NCI-H774 (cell line): ENCODE results near the gene REG4.
"Not testable (repeated sequence)": the region's sequence is repeated elsewhere in the genome, so short reads cannot be mapped to it uniquely, and the experiment has no call there.

ENCODE experiments used
- DNase-seq: peaks from one replicate; lab custom pipeline; 2025; lab: John Stamatoyannopoulos, UW

Gene REG4

DNA sequence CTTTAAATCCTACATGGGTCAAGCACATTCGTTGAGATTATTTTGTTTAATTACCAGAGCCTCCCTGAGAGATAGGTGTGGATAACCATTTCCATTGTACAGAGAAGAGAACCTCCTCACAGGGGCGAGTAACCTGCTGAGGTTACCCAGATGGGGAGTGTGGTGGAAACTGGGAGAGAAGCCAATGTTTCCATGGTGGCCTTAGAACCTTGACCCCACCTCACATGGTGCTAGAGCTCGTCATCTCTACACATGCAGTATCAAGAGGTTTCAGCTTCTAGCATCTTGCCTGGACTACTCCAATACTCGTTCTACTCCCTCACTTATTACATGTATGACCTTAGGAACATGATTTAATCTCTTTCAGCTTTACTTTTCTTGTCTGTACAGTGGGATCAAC, 4.8 kb downstream of the REG4 start:
- DNase-seq: no peak

DNA sequence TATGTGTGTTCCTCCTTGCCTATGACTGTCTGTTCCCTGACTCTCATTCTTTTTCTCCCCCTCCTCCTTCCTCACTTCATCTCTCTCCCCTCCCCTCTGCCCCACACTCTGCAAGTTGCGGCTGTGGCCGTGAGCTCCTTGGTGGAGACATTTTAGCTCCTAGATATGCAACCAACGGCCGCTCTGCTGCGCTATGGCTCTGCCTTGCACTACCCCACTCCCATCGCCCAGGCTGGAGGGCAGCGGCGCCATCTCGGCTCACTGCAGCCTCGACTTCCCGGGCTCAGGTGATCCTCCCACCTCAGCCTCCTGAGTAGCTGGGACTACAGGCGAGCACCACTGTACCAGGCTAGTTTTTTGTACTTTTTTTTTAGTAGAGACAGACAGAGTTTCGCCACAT, 5.5 kb downstream of the REG4 start:
- DNase-seq: no peak

GRCh38 chr1:119805247-119805646, 6.0 kb downstream of the REG4 start:
- DNase-seq: no peak

DNA sequence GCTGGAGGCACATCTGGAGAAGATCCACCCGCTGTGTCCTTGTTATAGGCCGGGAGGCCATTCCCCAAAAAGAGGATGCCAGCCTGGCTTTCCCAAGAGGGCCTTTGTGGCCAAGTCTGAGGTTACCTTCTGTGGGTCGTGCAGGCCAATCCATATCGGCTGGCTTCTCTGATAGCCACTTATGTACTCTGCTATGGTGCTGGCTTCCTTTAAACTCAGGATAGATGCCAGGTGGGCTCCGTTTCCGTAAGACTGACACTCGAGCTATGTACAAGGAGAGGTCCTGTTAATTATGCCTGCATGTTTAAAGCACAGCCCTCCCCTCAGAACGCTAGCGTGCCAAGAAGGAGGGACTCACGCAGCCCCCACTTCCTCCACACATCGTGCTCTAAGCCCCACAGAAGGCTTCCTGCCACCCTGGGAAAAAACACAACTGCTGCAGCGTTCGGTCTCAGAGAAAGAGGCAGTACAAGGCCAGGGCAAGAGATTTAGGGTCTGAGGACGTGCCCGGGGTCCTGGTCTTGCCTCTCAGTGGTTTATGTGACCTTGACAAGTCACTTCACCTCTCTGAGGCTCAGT, 11.6 kb downstream of the REG4 start:
- no peak for DNase-seq

- no peak for DNase-seq
Observed at GRCh38 chr1:119799003-119799402, 12.3 kb downstream of the REG4 start.

DNA sequence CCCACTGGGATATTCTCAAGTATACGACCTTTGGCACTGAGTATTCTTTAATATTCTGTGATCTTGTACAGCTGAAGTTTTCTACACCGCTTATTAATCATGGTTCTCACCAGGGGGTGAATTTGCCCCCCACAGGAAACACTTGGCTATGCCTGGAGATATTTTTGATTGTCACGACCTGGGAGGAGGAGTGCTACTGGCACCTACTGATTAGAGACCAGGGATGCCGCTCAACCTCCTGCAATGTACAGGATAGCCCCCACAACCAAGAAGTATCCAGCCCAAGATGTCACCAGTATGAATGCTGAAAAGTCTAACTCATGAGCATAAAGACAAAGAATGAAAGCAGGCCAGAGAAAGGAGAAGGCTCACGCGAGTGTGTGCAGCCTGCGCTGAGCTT, 13.7 kb downstream of the REG4 start:
- DNase-seq: no peak

DNA sequence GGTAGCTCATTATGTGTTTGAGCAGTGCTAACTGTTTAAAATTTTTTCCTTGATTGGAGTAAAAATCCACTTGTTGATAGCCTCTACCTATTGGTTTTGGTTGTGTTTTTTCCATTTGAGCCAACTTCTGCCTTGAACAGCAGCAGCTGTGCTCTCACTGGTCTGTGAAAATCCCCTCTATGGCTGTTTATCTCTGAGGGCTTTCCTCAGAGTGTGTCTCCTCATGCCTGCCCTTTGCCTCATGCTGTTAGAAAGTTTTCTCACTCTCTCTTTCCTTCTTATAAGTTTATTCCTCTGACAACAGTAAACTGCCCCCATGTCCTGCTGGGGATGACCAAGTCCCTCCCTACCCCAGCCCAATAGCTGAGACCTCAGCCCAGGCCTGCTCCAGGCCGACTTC, 14.1 kb downstream of the REG4 start:
- DNase-seq: no peak

DNA sequence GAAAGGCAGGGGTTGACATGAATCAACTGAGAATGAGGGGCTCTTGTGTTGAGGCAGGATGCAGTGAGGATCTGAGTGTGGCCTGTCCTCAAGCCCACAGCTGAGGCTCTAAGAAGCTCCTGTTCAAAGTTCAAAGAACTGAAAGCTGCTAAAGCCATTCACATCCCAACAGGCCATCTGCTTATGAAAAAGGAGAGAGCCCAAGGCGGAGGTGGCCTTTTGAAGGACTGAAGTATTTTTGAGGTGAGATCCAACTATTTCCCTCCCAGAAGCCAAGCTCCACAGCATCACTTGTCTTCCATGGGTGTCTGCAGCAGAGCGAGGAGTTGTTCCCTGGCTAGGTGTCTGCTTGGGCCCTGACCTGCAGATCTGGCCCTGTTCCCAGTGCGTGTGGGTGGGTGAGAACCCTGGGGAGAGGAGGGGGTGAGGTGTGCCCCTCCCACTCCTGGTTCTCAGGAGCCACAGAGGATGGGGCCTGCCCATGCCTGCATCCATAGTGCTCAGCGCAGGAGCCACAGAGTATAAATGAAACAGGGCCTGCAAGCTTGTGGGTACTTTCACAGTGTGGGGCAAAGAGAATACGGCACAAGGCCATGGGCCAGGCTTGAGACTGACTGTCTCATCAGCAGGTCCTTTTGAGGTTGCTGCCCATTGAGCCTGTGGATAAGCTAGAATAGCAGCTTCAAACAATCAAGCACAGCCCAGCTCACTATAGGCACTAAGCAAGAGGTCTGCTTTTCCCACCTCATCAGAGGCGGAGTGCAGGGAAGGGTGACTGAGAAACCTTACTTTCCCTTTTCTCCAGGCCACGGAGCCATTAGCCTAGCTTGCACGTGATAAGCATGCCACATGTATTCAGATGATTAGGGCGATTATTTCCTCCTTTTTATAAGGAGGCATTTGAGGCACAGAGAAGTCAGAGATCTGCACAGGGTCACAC, 15.7 kb downstream of the REG4 start:
- DNase-seq: no peak

DNA sequence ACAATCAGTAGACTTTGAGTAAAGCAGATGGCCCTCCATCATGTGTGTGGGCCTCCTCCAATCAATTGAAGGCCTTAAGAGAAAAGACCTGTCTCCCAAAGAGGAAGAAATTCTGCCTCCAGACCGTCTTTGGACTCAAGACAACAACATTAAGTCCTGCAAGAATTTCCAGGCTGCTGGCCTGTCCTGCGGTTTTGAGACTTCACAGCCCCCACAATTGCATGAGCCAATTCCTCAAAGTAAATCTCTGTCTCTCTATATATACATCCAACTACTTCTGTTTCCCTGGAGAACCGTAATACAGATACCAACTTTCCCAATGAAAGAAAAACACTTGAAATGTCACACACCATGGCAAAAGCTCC, 16.4 kb downstream of the REG4 start:
- DNase-seq: no peak

DNA sequence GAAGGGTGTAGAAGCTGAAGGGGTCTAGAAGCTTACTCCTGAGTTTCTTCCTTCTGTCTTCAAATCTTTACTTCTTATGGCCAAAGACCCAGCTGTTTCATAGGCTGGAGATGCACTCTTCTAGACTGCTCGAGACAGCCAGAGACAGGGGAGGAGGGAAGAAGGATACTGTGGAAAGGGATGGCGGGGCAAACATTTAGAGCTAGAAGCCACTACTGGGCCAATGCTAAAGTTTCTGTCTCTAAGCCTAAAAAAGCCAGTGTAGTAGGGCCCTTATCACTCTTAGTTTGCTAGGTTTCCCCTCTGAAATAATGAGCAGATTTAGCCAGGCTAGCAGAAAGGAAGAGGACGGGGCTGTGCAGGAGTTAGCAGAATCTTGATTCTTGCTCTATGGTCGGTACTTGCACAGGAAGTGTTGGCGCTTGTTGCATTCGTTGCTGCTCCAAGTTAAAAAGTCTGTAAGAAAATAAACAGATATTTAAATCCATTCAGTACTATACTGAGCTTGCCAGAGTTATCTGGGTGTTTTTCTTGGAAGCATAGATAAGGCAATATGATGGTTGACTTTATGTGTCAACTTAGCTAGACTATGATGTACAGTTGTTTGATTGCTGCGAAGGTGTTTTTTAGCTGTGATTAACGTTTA, 16.9 kb downstream of the REG4 start:
- DNase-seq: no peak

DNA sequence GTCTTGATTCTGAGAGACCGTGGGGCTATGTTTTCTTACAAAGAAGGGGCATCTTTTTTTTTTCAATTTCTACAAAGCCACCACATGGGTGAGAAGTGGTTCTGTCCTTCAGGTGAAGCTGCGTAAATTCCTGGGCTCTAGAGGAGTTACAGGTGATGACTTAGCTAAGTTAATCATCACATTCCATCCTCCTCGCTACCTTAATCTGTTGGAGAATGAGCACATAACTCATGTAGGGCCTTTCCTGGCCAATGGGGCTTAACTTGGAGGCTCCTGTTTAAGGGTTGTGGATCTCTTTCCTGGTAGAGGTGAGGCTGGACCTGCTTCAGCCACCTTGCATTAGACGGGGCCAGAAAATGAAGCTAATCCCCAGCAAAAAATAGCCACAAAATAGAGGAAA, 19.9 kb downstream of the REG4 start:
- no peak for DNase-seq

- no peak for DNase-seq
Observed at GRCh38 chr1:119790451-119791198, 20.6 kb downstream of the REG4 start.

GRCh38 chr1:119787776-119788175, 23.5 kb downstream of the REG4 start:
- no peak for DNase-seq

DNA sequence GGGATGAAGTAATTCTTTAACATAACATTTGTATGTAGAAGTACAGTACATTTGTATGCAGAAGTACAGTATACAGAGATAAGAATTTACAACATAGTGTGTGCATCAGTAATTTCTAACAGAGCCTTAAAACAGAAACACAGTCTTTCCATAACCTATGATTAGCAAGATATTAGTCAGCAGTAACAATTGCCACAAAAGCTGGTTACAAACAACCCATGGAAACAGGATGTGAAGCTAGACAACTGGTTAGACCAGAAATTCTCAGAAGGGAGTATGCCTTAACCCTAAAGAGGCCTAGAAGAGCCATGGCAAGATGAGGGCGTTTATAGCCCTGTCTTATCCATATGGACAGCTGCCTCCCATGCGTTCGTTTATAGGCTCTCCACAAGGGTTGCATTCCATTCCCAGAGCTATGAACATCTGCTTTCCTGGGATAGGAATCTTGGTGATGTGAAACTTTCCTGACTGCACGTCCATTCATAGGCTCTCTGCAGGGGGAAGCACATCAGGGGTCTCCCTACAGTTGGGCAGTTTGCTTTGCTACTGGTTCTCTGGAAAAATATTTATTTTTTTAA, 24.7 kb downstream of the REG4 start:
- DNase-seq: not testable (repeated sequence)

DNA sequence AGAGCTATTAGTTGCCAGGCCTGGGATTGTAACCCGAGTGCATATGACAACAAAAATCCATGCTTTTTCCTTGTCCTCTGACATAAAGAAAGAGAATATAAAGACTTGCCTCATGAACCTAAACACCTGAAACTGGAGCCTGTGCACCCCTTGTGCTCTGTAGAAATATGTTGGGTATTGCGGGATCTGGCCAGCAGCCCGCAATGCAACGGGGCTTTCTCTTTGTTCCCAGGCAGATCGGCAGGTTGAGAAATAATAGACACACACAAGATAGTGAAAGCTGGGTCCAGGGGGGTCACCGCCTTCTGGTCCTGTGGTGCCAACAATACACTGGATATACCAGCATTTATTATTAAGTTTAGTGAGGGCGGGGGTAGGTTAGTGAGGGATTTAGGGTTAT, 25.2 kb downstream of the REG4 start:
- not testable (repeated sequence) for DNase-seq

DNA sequence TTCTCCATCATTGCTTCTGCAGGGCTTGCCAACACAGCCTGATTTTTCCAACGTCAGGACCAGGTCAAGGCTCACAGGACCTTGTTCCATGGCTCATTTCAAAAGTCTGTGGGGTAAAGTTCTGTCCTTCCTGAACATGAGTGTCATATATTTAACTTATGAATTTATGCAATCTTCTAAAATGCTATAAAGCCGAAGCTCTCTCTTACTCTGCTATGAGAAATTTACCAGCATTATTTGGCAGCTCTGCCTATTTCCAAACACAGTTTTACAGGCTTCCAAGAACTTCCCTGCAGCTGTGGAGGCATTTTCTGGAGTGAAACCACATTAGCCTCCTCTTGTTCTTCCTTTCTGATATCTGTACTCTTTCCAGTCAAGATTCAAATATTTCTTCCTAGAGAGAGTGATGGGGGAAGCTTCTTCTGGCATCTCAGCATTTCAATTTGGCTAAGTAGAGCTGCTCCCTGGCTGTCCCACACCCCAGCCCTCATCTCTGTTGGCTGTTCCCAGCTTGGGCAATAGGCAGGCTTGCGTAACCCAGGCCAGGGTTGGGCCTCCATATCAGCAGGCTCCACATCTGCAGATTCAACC, 27.0 kb downstream of the REG4 start:
- DNase-seq: no peak

DNA sequence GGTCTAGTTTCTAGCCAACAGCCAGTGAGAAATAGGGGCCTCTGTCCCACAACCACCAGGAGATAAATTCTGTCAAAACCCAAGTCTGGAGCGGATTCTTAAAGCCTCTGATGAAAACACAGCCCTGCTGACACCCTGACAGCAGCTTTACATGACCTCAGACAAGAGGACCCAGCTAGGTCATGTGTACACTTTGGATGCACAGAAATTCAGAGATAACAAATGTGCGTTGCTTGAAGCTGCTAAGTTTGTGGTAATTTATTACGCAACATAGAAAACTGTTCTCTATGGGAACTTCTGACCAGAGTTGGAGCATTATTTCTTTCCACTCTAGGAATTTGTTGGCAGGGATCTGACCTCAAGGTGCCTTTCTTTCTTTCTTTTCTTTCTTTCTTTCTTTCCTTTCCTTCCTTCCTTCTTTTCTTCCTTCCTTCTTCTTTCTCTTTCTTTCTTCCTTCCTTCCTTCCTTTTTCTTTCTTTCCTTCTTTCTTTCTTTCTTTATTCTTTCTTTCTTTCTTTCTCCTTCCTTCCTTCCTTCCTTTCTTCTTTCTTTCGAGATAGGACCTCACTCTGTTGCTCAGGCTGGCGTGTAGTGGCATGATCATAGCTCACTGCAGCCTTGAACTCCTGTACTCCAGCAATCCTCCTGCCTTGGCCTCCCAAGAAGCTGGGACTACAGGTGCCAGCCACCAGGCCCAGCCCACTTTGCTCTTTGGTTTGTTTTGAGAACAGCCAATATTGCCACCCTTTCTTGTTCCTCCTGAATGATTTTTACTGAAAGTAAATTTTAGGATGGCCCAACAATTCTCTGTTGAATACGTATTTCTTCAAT, 27.7 kb downstream of the REG4 start:
- no peak for DNase-seq

GRCh38 chr1:119782631-119783325, 28.5 kb downstream of the REG4 start:
- DNase-seq: no peak

- DNase-seq: no peak
Observed at GRCh38 chr1:119781434-119782210, 29.6 kb downstream of the REG4 start.
